Measurements from ENCODE around the gene NOP10.
"Not testable (repeated sequence)": the region's sequence is repeated elsewhere in the genome, so short reads cannot be mapped to it uniquely, and the experiment has no call there.

NOP10 gene

GRCh38 chr15:34358367-34358766, 15.4 kb upstream of the NOP10 start:
- no peak for DNase-seq (ENCODE audit: low spot score)

- DNase-seq (ENCODE audit: low spot score), result no peak
Observed at GRCh38 chr15:34357653-34358052, 14.7 kb upstream of the NOP10 start.

GRCh38 chr15:34355241-34355640, 12.3 kb upstream of the NOP10 start:
- no peak for DNase-seq (ENCODE audit: low spot score)

GRCh38 chr15:34354286-34354685, 11.3 kb upstream of the NOP10 start:
- no peak for DNase-seq (ENCODE audit: low spot score)

- DNase-seq (ENCODE audit: low spot score), result no peak
Observed at GRCh38 chr15:34353627-34354026, 10.7 kb upstream of the NOP10 start.

GRCh38 chr15:34352996-34353395, 10.1 kb upstream of the NOP10 start:
- DNase-seq (ENCODE audit: low spot score), result not testable (repeated sequence)

GRCh38 chr15:34349769-34350168, 6.8 kb upstream of the NOP10 start:
- no peak for DNase-seq (ENCODE audit: low spot score)

- DNase-seq (ENCODE audit: low spot score), result no peak
Observed at GRCh38 chr15:34348735-34349300, 5.9 kb upstream of the NOP10 start.

- DNase-seq (ENCODE audit: low spot score), result no peak
Observed at GRCh38 chr15:34347951-34348638, 5.2 kb upstream of the NOP10 start.

GRCh38 chr15:34342213-34342736, 661 bp downstream of the NOP10 start:
- not testable (repeated sequence) for DNase-seq (ENCODE audit: low spot score)

GRCh38 chr15:34341381-34342212, 1.3 kb downstream of the NOP10 start:
- DNase-seq (ENCODE audit: low spot score), result no peak

GRCh38 chr15:34339946-34340345, 3.0 kb downstream of the NOP10 start:
- DNase-seq (ENCODE audit: low spot score), result no peak

GRCh38 chr15:34338347-34338746, 4.6 kb downstream of the NOP10 start:
- DNase-seq (ENCODE audit: low spot score), result no peak

GRCh38 chr15:34337557-34338306, 5.2 kb downstream of the NOP10 start, which contains the start of gene SLC12A6:
TSS of gene SLC12A6 (minus strand) at chr15:34337781. CDS start at chr15:34336680, 1,101 bp downstream.
- peak; percentile 88 for DNase-seq (ENCODE audit: low spot score)

- DNase-seq (ENCODE audit: low spot score), result peak; percentile 17
Observed at GRCh38 chr15:34336991-34337556, 5.9 kb downstream of the NOP10 start.

- no peak for DNase-seq (ENCODE audit: low spot score)
Observed at GRCh38 chr15:34336231-34336990, 6.5 kb downstream of the NOP10 start.

GRCh38 chr15:34335176-34336032, 7.5 kb downstream of the NOP10 start:
- DNase-seq (ENCODE audit: low spot score), result peak; percentile 67

GRCh38 chr15:34334672-34335071, 8.3 kb downstream of the NOP10 start:
- DNase-seq (ENCODE audit: low spot score), result no peak

- no peak for DNase-seq (ENCODE audit: low spot score)
Observed at GRCh38 chr15:34332553-34333120, 10.3 kb downstream of the NOP10 start.

Data from pons (tissue), 1 donor.